ENCODE data around the gene BMERB1.

The BMERB1 gene

GRCh38 chr16:15517743-15518377 lies 83.5 kb downstream of the BMERB1 start:
- no peak for TF ChIP-seq CTCF (IDR thresholded peaks at IDR 0.05; ENCODE audit: low read depth, low read length)
- DNase-seq (ENCODE audit: extremely low read depth, low read depth): no peak

DNA sequence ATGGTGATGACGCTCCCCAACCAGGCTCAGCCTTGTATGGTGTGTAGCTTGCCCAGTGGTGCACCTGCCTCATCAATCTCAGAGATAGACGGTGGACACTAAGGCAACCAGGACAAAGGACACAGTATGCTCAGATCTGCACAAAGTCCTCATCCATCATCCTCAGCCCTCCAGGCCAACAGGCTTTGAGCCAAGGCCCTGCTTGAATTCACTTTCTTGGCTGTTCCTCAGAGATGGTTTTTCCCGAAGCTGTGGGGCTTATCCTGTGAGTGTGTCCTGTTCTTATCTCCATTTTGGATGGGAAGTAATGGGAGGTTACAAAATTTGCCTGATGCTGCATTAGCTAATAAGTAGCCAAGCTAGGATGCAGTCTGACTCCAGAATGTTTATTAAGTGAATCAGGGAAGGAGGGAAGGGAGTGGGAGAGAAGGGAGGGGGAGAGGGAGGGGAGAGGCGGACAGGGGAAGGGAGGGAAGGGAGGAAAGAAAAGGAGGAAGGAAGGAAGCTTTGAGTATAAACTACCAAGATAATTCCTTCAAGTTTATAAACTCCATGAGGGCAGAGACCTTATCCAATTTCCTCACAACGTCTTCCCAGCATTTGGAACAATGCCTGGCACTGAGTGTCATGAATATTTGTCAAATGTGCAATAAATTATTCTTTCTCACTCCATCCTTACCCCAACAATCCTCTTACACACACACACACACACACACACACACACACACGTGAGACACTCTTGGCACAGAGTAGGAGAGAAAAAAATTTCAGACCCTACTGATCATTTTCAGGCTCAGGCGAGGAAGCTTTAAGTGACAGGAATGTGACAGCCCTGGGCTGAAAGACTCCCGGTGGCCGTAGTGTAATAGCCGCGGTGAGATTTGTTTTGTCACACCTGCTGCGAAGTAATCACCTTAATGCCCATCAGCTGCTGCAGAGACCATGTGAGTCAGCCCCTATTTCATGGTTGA lies 84.3 kb downstream of the BMERB1 start:
- no peak for TF ChIP-seq CTCF (IDR thresholded peaks at IDR 0.05; ENCODE audit: low read depth, low read length)
- DNase-seq (ENCODE audit: extremely low read depth, low read depth): peak; percentile 75

GRCh38 chr16:15519790-15520189 lies 85.4 kb downstream of the BMERB1 start:
- DNase-seq (ENCODE audit: extremely low read depth, low read depth): no peak
- TF ChIP-seq CTCF (IDR thresholded peaks at IDR 0.05; ENCODE audit: low read depth, low read length): no peak

- DNase-seq (ENCODE audit: extremely low read depth, low read depth): no peak
- no peak for TF ChIP-seq CTCF (IDR thresholded peaks at IDR 0.05; ENCODE audit: low read depth, low read length)
Measured at GRCh38 chr16:15521390-15521757, 87.0 kb downstream of the BMERB1 start.

DNA sequence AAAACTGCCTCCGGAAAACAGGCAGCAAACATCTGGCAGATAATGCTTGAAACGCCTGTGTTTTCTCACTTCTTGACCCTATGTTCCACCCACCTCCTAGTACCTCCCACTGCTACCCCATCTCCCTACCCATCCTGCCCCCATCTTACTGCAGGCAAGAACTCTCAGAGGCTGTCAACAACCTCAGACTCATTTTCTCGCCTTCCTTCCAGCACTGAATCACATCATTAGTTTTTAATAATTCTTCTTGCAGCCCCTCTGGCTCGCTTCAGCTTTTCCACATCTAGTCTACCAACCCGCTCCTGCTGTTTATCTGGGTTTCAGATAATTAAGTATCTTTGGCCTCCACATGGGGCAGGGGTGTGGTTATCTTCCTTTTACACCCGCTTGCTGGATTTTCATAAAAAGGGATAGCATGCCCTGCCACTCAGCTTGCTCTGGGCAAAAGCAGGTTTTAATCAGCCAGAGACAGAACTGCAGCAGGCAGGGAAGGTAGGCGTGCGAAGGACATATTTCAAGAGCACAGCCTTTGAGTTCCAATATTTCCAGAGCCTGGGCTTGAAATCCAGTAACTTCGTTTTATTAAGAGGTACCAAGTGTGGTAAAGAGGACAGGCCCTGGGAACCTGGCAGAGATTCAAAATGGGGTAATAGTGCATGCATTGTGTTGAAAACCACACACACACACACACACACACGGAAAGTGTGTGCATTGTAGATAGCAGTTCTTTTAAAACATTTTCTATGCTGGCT lies 87.5 kb downstream of the BMERB1 start:
- no peak for TF ChIP-seq CTCF (IDR thresholded peaks at IDR 0.05; ENCODE audit: low read depth, low read length)
- no peak for DNase-seq (ENCODE audit: extremely low read depth, low read depth)

- no peak for DNase-seq (ENCODE audit: extremely low read depth, low read depth)
- no peak for TF ChIP-seq CTCF (IDR thresholded peaks at IDR 0.05; ENCODE audit: low read depth, low read length)
Measured at GRCh38 chr16:15523092-15523541, 88.7 kb downstream of the BMERB1 start.
